Panc1 (cell line): ENCODE data around the gene CCDC92B. TPM values are rescaled to one million over a fixed set of nuclear protein-coding genes. Genes with fewer than 3 reads are reported as not detected.

ENCODE experiments used
- ATAC-seq: fragments of 200-7000 bp; cut with Tn5 transposase; 2 replicates; pipeline ENCODE4 v1.9.1; 2020; ENCODE audit warnings: mild to moderate bottlenecking, moderate library complexity
- BruUV-seq: library from RNA; stranded (reverse); fragments of 400-500 nt; replicated peaks from 2 replicates; lab custom pipeline; 2021; lab: Mats Ljungman, UMichigan
- CTCF ChIA-PET: fragments of 300-600 bp; sonication (Branson Sonifier 250); formaldehyde crosslinking; loops from one replicate; lab custom pipeline; 2022; ENCODE audit warnings: antibody characterized with exemption; lab: Charles Lee
- POLR2A ChIA-PET: fragments of 300-600 bp; sonication (Branson Sonifier 250); formaldehyde crosslinking; loops from one replicate; lab custom pipeline; 2022; ENCODE audit warnings: antibody characterized with exemption; lab: Charles Lee
- DNase-seq: peaks from one replicate; pipeline ENCODE4 v3.0.0-alpha.2; 2010; ENCODE audit warnings: low read depth, low spot score
- H3K27ac ChIP-seq: 2 replicates; pipeline ENCODE4 v1.5.1; 2011; ENCODE audit warnings: mild to moderate bottlenecking, low read length, inconsistent platforms
- H3K27me3 ChIP-seq: fragments of 200-500 bp; sonication (Bioruptor generic); 2 replicates; pipeline ENCODE4 v1.6.0; 2014; ENCODE audit warnings: low read length, inconsistent platforms; ENCODE audit not compliant: control insufficient read depth, insufficient read depth
- H3K36me3 ChIP-seq: fragments of 200-500 bp; sonication (Bioruptor generic); 2 replicates; pipeline ENCODE4 v1.5.1; 2014; ENCODE audit warnings: inconsistent platforms, mild to moderate bottlenecking, low read length, moderate library complexity; ENCODE audit not compliant: control insufficient read depth, insufficient read depth
- H3K4me1 ChIP-seq: 2 replicates; pipeline ENCODE4 v1.5.1; 2011; ENCODE audit warnings: inconsistent platforms, mild to moderate bottlenecking, low read length, moderate library complexity; ENCODE audit not compliant: control insufficient read depth, insufficient read depth
- H3K4me3 ChIP-seq, 2 experiments: 2 replicates each; pipeline ENCODE4 v1.5.1; 2011 to 2012; ENCODE audit warnings: low read depth in 2 of 2, low read length in 2 of 2, mild to moderate bottlenecking in 2 of 2, inconsistent platforms in 1 of 2, moderate library complexity in 1 of 2
- H3K9me3 ChIP-seq: fragments of 200-500 bp; sonication (Bioruptor generic); 2 replicates; pipeline ENCODE4 v1.5.1; 2014; ENCODE audit warnings: low read depth, mild to moderate bottlenecking, inconsistent platforms, low read length, moderate library complexity; ENCODE audit not compliant: control insufficient read depth, insufficient read depth
- CTCF ChIP-seq: fragments of 450-650 bp; IDR thresholded peaks from 2 replicates; pipeline ENCODE4 v1.5.1; 2017; ENCODE audit warnings: mild to moderate bottlenecking
- POLR2AphosphoS5 ChIP-seq: IDR thresholded peaks from 2 replicates; pipeline ENCODE4 v1.6.1; 2012; ENCODE audit warnings: mild to moderate bottlenecking, low read depth, low read length, moderate library complexity
- REST ChIP-seq, 2 experiments: IDR thresholded peaks; 2 replicates each; pipeline ENCODE4 v1.6.1; 2011 to 2012; ENCODE audit warnings: low read depth in 2 of 2, control low read depth in 1 of 2, low read length in 1 of 2, mild to moderate bottlenecking in 1 of 2, moderate library complexity in 1 of 2; ENCODE audit not compliant: insufficient read depth in 1 of 2
- SIN3A ChIP-seq: IDR thresholded peaks from 2 replicates; pipeline ENCODE4 v1.6.1; 2012; ENCODE audit warnings: low read depth, mild to moderate bottlenecking, low read length, moderate library complexity, borderline replicate concordance; ENCODE audit not compliant: insufficient read depth
- TCF7L2 ChIP-seq: IDR thresholded peaks from 2 replicates; pipeline ENCODE4 v1.6.1; 2011; ENCODE audit warnings: mild to moderate bottlenecking, low read depth, low read length, inconsistent platforms
- in situ Hi-C: cut with HindIII; loops from 2 replicates; pipeline ENCODE4 v1.10.0; 2016; ENCODE audit warnings: low sequenced_read_pairs, low pct_unique_long_range_greater_than_20kb
- intact Hi-C: fragments of 100-400 bp; cut with micrococcal nuclease; formaldehyde crosslinking; loops from one replicate; pipeline ENCODE4 v1.10.0; 2022; ENCODE audit not compliant: unreplicated experiment
- total RNA-seq: library from RNA; stranded (reverse); gene quantifications from one replicate; pipeline ENCODE4 v1.2.1, GENCODE V29; 2021; ENCODE audit not compliant: unreplicated experiment

CCDC92B gene
- total RNA-seq, 1 experiment from 2014 or later, result 0.51 TPM

GRCh38 chr17:2755891-2756724 lies 6.7 kb upstream of the CCDC92B start:
- Histone ChIP-seq H3K4me3 (peak overlapping the region; percentile 37 to 40), H3K4me1 (no peaks in the 10 kb centered on the region), H3K27me3 (no peaks in the 10 kb centered on the region; the same call in 1 of the 2 replicates), H3K27ac (no peak overlapping the region), H3K9me3 (no peaks in the 10 kb centered on the region), H3K36me3 (no peaks in the 10 kb centered on the region)
- intact Hi-C loops (no loop called here), in situ Hi-C loops (no loop called here)
- no peak for TF ChIP-seq REST (IDR thresholded peaks at IDR 0.05; ENCODE audit: insufficient read depth in 1 of 2, low read depth in 2 of 2, low read length in 1 of 2)
- DNase-seq, result no peak
- POLR2A ChIA-PET, result no interaction called here
- CTCF ChIA-PET, result no interaction called here
- BruUV-seq, result no TSS peak
- ATAC-seq, result peak; percentile 75

DNA sequence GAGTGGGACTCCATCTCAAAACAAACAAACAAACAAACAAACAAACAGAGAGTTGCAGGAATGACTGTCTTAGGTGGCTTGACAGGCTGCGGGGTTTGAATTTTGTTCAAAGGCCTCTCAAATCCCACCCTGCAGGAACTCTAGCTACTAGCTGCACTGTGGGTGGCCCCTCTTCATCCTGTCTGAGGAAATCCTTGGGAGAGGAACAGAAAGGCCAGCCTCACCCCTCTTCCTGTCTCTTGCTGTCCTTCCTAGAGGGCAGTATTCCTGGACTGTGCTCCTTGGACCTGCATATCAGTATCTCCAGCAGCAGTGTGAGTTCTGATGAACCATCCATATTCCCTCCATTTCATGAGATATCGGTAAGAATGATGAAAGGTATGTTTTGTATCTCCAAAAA lies 2.0 kb upstream of the CCDC92B start:
- Histone ChIP-seq H3K4me1 (no peaks in the 10 kb centered on the region), H3K4me3 (no peak overlapping the region), H3K27ac (no peak overlapping the region), H3K27me3 (no peaks in the 10 kb centered on the region; the same call in 1 of the 2 replicates), H3K9me3 (no peaks in the 10 kb centered on the region), H3K36me3 (no peaks in the 10 kb centered on the region)
- CTCF ChIA-PET, result no interaction called here
- in situ Hi-C loops, result no loop called here
- POLR2A ChIA-PET, result no interaction called here
- intact Hi-C loops, result no loop called here
- DNase-seq, result no peak
- ATAC-seq, result no peak
- no peak; the same call in 1 of the 2 replicates for TF ChIP-seq CTCF
- TF ChIP-seq POLR2AphosphoS5, result no peak
- no peak for TF ChIP-seq SIN3A
- no peak for TF ChIP-seq TCF7L2
- TF ChIP-seq REST (IDR thresholded peaks at IDR 0.05; ENCODE audit: insufficient read depth in 1 of 2, low read depth in 2 of 2, low read length in 1 of 2), result no peak
- BruUV-seq, result no TSS peak
